A549 (cell line): ENCODE results near the gene RAI14. TPM values are rescaled to one million over a fixed set of nuclear protein-coding genes. Genes with fewer than 3 reads are reported as not detected.

Source experiments
- ATAC-seq, 2 experiments: fragments of 200-7000 bp in 1 of 2; fragments of >200 bp in 1 of 2; cut with Nextera tagmentation in 1 of 2; cut with Tn5 transposase in 1 of 2; 3 replicates each; pipeline versions ENCODE4 v1.8.0 to v1.9.1; 2018 to 2020; ENCODE audit warnings: mild to moderate bottlenecking in 1 of 2, moderate library complexity in 1 of 2
- CTCF ChIA-PET: fragments of 300-600 bp; sonication (Branson Sonifier 250); formaldehyde crosslinking; extraction: SDS; loops from one replicate; lab custom pipeline; 2021; ENCODE audit warnings: antibody characterized with exemption, inconsistent platforms; lab: Yijun Ruan, JAX
- POLR2A ChIA-PET: fragments of 350-600 bp; formaldehyde crosslinking; extraction: SDS; loops from one replicate; lab custom pipeline; 2021; ENCODE audit warnings: antibody characterized with exemption, inconsistent platforms; lab: Yijun Ruan, JAX
- DNase-seq, 2 experiments: peaks; one replicate each; pipeline versions ENCODE4 v3.0.0 to v3.0.0-alpha.2; 2011 to 2016; ENCODE audit warnings: low read depth in 1 of 2, low spot score in 1 of 2
- FAIRE-seq: peaks from 2 replicates; lab custom pipeline; 2011; peaks lifted over from hg19 to GRCh38; lab: Jason Lieb, UNC
- H3K27ac ChIP-seq, 2 experiments: fragments of >200 bp; sonication (Bioruptor Twin); formaldehyde crosslinking; 3 replicates each; pipeline ENCODE4 v1.5.1; 2016 to 2017
- H3K4me1 ChIP-seq: fragments of >200 bp; sonication (Bioruptor Twin); formaldehyde crosslinking; 3 replicates; pipeline ENCODE4 v1.6.1; 2016
- H3K4me2 ChIP-seq: fragments of >200 bp; sonication (Bioruptor Twin); formaldehyde crosslinking; 3 replicates; pipeline ENCODE4 v1.6.1; 2016
- H3K4me3 ChIP-seq: fragments of >200 bp; sonication (Bioruptor Twin); formaldehyde crosslinking; 3 replicates; pipeline ENCODE4 v1.5.1; 2016
- H3K9me3 ChIP-seq: fragments of >200 bp; sonication (Bioruptor Twin); formaldehyde crosslinking; 3 replicates; pipeline ENCODE4 v1.6.1; 2016
- BCL3 ChIP-seq: fragments of >200 bp; sonication (Bioruptor Twin); formaldehyde crosslinking; IDR thresholded peaks from 3 replicates; pipeline ENCODE4 v1.6.1; 2016
- CEBPB ChIP-seq, 2 experiments: fragments of >200 bp in 1 of 2; sonication (Bioruptor Twin) in 1 of 2; formaldehyde crosslinking in 1 of 2; IDR thresholded peaks; 2 replicates each; pipeline ENCODE4 v1.6.1; 2012 to 2016
- CHD2 ChIP-seq: fragments of 150-350 bp; IDR thresholded peaks from 2 replicates; pipeline ENCODE4 v1.6.1; 2014; ENCODE audit warnings: low read length; ENCODE audit not compliant: partially characterized antibody
- CHD4 ChIP-seq: fragments of 200-600 bp; sonication (generic); IDR thresholded peaks from 2 replicates; pipeline ENCODE4 v1.6.1; 2016; ENCODE audit warnings: antibody characterized with exemption, mild to moderate bottlenecking, borderline replicate concordance
- E2F6 ChIP-seq: IDR thresholded peaks from 2 replicates; pipeline ENCODE4 v1.6.1; 2012; ENCODE audit warnings: low read depth, borderline replicate concordance
- EHMT2 ChIP-seq: fragments of 200-600 bp; sonication (generic); IDR thresholded peaks from 2 replicates; pipeline ENCODE4 v1.6.1; 2016; ENCODE audit warnings: antibody characterized with exemption, low read depth, mild to moderate bottlenecking, moderate library complexity
- FOSB ChIP-seq: fragments of 250-450 bp; sonication (Bioruptor Pico); IDR thresholded peaks from 2 replicates; pipeline ENCODE4 v1.5.0; 2020; ENCODE audit warnings: mild to moderate bottlenecking, moderate library complexity
- FOSL2 ChIP-seq, 2 experiments: fragments of 450-650 bp in 1 of 2; fragments of >200 bp in 1 of 2; sonication (Bioruptor Twin) in 1 of 2; formaldehyde crosslinking; IDR thresholded peaks; 2 replicates each; pipeline versions ENCODE4 v1.5.0 to v1.6.1; 2016 to 2020; ENCODE audit warnings: mild to moderate bottlenecking in 1 of 2, moderate library complexity in 1 of 2
- GATA3 ChIP-seq: IDR thresholded peaks from 2 replicates; pipeline ENCODE4 v1.6.1; 2012; ENCODE audit warnings: borderline replicate concordance
- HDAC2 ChIP-seq: fragments of 200-600 bp; sonication (generic); IDR thresholded peaks from 2 replicates; pipeline ENCODE4 v1.6.1; 2016
- HES2 ChIP-seq: fragments of >200 bp; sonication (Bioruptor Twin); formaldehyde crosslinking; IDR thresholded peaks from 2 replicates; pipeline ENCODE4 v1.6.1; 2016
- HOXB13 ChIP-seq: fragments of 250-450 bp; sonication (Bioruptor Pico); IDR thresholded peaks from 2 replicates; pipeline ENCODE4 v1.5.0; 2020; ENCODE audit warnings: low read depth, mild to moderate bottlenecking, moderate library complexity
- HOXB5 ChIP-seq: fragments of 250-450 bp; sonication (Bioruptor Pico); IDR thresholded peaks from 2 replicates; pipeline ENCODE4 v1.5.0; 2020; ENCODE audit warnings: mild to moderate bottlenecking, moderate library complexity
- JUNB ChIP-seq: fragments of >200 bp; sonication (Bioruptor Twin); formaldehyde crosslinking; IDR thresholded peaks from 2 replicates; pipeline ENCODE4 v1.6.1; 2016
- MAFK ChIP-seq: fragments of 450-650 bp; IDR thresholded peaks from 2 replicates; pipeline ENCODE4 v1.6.1; 2014; ENCODE audit not compliant: partially characterized antibody
- MAX ChIP-seq: IDR thresholded peaks from 2 replicates; pipeline ENCODE4 v1.6.1; 2012
- MYC ChIP-seq: IDR thresholded peaks from 2 replicates; pipeline ENCODE4 v1.6.1; 2012; ENCODE audit warnings: mild to moderate bottlenecking, inconsistent platforms, low read length, improper control_type of control experiment, borderline replicate concordance
- NFE2L2 ChIP-seq: fragments of 150-350 bp; conservative IDR thresholded peaks from 2 replicates; pipeline ENCODE4 v1.6.1; 2014; ENCODE audit warnings: low read length
- NR3C1 ChIP-seq: fragments of >200 bp; sonication (Bioruptor Twin); formaldehyde crosslinking; IDR thresholded peaks from 3 replicates; pipeline ENCODE4 v1.6.1; 2017
- PBX3 ChIP-seq: IDR thresholded peaks from 2 replicates; pipeline ENCODE4 v1.6.1; 2012
- POLR2A ChIP-seq: IDR thresholded peaks from 2 replicates; pipeline ENCODE4 v1.6.1; 2012; ENCODE audit warnings: mild to moderate bottlenecking, low read length
- POLR2AphosphoS2 ChIP-seq: conservative IDR thresholded peaks from 2 replicates; pipeline ENCODE4 v1.6.1; 2012; ENCODE audit warnings: low read length, improper control_type of control experiment, inconsistent platforms
- RARB ChIP-seq: fragments of 250-450 bp; sonication (Bioruptor Pico); IDR thresholded peaks from 2 replicates; pipeline ENCODE4 v1.8.0; 2021; ENCODE audit warnings: mild to moderate bottlenecking, moderate library complexity
- RNF2 ChIP-seq: fragments of 200-600 bp; sonication (generic); IDR thresholded peaks from 2 replicates; pipeline ENCODE4 v1.6.1; 2016; ENCODE audit warnings: low read depth, mild to moderate bottlenecking, antibody characterized with exemption, moderate library complexity, borderline replicate concordance
- USF2 ChIP-seq: fragments of 450-650 bp; IDR thresholded peaks from 2 replicates; pipeline ENCODE4 v1.6.1; 2014; ENCODE audit warnings: antibody characterized with exemption
- ZC3H11A ChIP-seq: fragments of 450-650 bp; IDR thresholded peaks from 2 replicates; pipeline ENCODE4 v1.6.1; 2014; ENCODE audit warnings: antibody characterized with exemption, mild to moderate bottlenecking
- ZSCAN20 ChIP-seq: fragments of 250-450 bp; sonication (Bioruptor Pico); IDR thresholded peaks from 2 replicates; pipeline ENCODE4 v1.8.0; 2022; ENCODE audit warnings: mild to moderate bottlenecking, moderate library complexity
- WGBS: methylation state at CpG from one replicate; pipeline ENCODE4 v1.1.6; 2017; ENCODE audit errors: missing lambda C conversion rate; 5-methylcytosine and 5-hydroxymethylcytosine counted together
- polyA plus RNA-seq, 4 experiments: library from polyadenylated mRNA; depleted of rRNA in 3 of 4; stranded (reverse); fragments of >200 nt; fragmentation: RNase III in 1 of 4; extraction: RNeasy Plus Mini Kit Qiagen cat#74134 plus additional on column Dnase treatment in 1 of 4; gene quantifications; 2 replicates in 3 of 4; 3 replicates in 1 of 4; pipeline ENCODE4 v1.2.3, GENCODE V29; 2011 to 2017

The RAI14 gene
- polyA plus RNA-seq, 2 of the 4 experiments (the other 2 are of a cell fraction) = 71.9 to 97.7 TPM

- peak overlapping the region in 1 of 2 experiments; percentile 26; a peak in 2 of 6 replicates for H3K27ac ChIP-seq
- ChIA-PET POLR2A (no interaction called here), CTCF (interaction anchor here (0.7 kb wide), 1 partner anchor 44 kb away, joined by 3 read pairs; no protein-coding TSS in a partner anchor)
- 96% methylated on average over 5 of the region's 5 CpGs for WGBS
- ATAC-seq = no peak
- no peak overlapping the region for H3K4me2 ChIP-seq
- TF ChIP-seq BCL3 (no peak), HES2 (no peak), CEBPB (IDR thresholded peaks at IDR 0.05) (no peak), RARB (no peak), HDAC2 (no peak), EHMT2 (no peak), NR3C1 (no peak)
- H3K9me3 ChIP-seq = no peaks in the 10 kb centered on the region
- peaks cover 4% of the 10 kb centered on the region; the same call in 1 of the 3 replicates for H3K4me1 ChIP-seq
- no peak overlapping the region for H3K4me3 ChIP-seq
- no peak for DNase-seq
- no peak for FAIRE-seq
Observed at GRCh38 chr5:34620185-34620584, 35.9 kb upstream of the RAI14 start.

- Histone ChIP-seq H3K4me2 (no peak overlapping the region), H3K27ac (peak overlapping the region in 1 of 2 experiments; percentile 42; a peak in 3 of 6 replicates), H3K9me3 (no peaks in the 10 kb centered on the region), H3K4me3 (no peak overlapping the region), H3K4me1 (peaks cover 15% of the 10 kb centered on the region)
- DNase-seq (no peak), FAIRE-seq (no peak), ATAC-seq (no peak)
- ChIA-PET CTCF (interaction anchor here (0.6 to 1.6 kb wide), 4 partner anchors 13 to 277 kb away, joined by 3 to 4 read pairs (median 3); no protein-coding TSS in a partner anchor), POLR2A (no interaction called here)
- WGBS = 62% methylated on average over 5 of the region's 5 CpGs
- TF ChIP-seq GATA3 (no peak), CHD4 (no peak), HOXB13 (CRISPR knock-in tag) (no peak), MAFK (no peak), RNF2 (no peak), MAX (no peak), JUNB (no peak)
Observed at GRCh38 chr5:34621277-34622097, 34.6 kb upstream of the RAI14 start.

GRCh38 chr5:34622098-34622400, 34.1 kb upstream of the RAI14 start:
- DNase-seq (no peak), ATAC-seq (no peak), FAIRE-seq (no peak)
- 71% methylated on average over 1 of the region's 1 CpG for WGBS
- Histone ChIP-seq H3K4me2 (no peak overlapping the region), H3K4me1 (peaks cover 16% of the 10 kb centered on the region), H3K4me3 (no peak overlapping the region), H3K9me3 (no peaks in the 10 kb centered on the region), H3K27ac (peak overlapping the region in 1 of 2 experiments; percentile 22; a peak in 1 of 6 replicates)
- ChIA-PET CTCF (interaction anchor here (0.6 to 1.6 kb wide), 4 partner anchors 14 to 276 kb away, joined by 3 to 4 read pairs (median 3); no protein-coding TSS in a partner anchor), POLR2A (no interaction called here)
- no peak for TF ChIP-seq POLR2A
- no peak for TF ChIP-seq POLR2AphosphoS2
- TF ChIP-seq USF2 = no peak
- TF ChIP-seq PBX3 = no peak
- TF ChIP-seq NFE2L2 = no peak
- TF ChIP-seq ZC3H11A = no peak
- no peak for TF ChIP-seq ZSCAN20
- no peak for TF ChIP-seq FOSB (CRISPR knock-in tag)
- no peak for TF ChIP-seq HOXB5 (CRISPR knock-in tag)
- TF ChIP-seq MYC = no peak
- TF ChIP-seq CEBPB (IDR thresholded peaks at IDR 0.05) = no peak
- no peak for TF ChIP-seq HOXB13 (CRISPR knock-in tag)
- no peak for TF ChIP-seq EHMT2
- no peak for TF ChIP-seq CHD2
- no peak for TF ChIP-seq E2F6
- no peak for TF ChIP-seq FOSL2 (IDR thresholded peaks at IDR 0.05)
- TF ChIP-seq FOSL2 (CRISPR knock-in tag; IDR thresholded peaks at IDR 0.05) = no peak
